ENCODE data around the gene GPX8.

DNA sequence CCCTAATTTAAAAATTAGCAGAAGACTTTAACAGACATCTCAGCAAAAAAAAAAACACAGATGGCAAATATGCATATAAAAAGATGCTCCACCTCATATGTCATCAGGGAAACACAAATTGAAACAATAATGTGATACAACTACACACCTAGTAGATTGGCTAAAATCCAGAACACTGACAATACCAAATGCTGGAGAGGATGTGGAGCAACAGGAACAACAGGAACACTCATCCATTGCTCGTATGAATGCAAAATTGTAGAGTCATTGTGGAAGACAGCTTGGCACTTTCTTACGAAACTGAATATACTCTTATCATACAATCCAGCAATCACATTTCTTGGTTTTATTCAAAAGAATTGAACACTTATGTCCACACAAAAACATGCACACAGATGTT, 45.0 kb downstream of the GPX8 start:
- TF ChIP-seq MXI1 (IDR thresholded peaks at IDR 0.05; ENCODE audit: low read depth, low read length) = no peak
- TF ChIP-seq RELA (IDR thresholded peaks at IDR 0.05; ENCODE audit: borderline replicate concordance, partially characterized antibody) = no peak
- TF ChIP-seq GABPA (IDR thresholded peaks at IDR 0.05; ENCODE audit: low read depth) = no peak
- TF ChIP-seq TCF7 (IDR thresholded peaks at IDR 0.05; ENCODE audit: borderline replicate concordance) = no peak
- TF ChIP-seq, protein P1, sequence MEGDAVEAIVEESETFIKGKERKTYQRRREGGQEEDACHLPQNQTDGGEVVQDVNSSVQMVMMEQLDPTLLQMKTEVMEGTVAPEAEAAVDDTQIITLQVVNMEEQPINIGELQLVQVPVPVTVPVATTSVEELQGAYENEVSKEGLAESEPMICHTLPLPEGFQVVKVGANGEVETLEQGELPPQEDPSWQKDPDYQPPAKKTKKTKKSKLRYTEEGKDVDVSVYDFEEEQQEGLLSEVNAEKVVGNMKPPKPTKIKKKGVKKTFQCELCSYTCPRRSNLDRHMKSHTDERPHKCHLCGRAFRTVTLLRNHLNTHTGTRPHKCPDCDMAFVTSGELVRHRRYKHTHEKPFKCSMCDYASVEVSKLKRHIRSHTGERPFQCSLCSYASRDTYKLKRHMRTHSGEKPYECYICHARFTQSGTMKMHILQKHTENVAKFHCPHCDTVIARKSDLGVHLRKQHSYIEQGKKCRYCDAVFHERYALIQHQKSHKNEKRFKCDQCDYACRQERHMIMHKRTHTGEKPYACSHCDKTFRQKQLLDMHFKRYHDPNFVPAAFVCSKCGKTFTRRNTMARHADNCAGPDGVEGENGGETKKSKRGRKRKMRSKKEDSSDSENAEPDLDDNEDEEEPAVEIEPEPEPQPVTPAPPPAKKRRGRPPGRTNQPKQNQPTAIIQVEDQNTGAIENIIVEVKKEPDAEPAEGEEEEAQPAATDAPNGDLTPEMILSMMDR (IDR thresholded peaks at IDR 0.05 in 2 of 3, conservative IDR thresholded peaks at IDR 0.05 in 1 of 3; ENCODE audit: control insufficient read depth in 2 of 3, extremely low read depth in 1 of 3, insufficient read depth in 1 of 3, low read depth in 3 of 3, low read length in 3 of 3) = no peak
- no peak for TF ChIP-seq SIX5 (IDR thresholded peaks at IDR 0.05; ENCODE audit: low read depth, low read length, severe bottlenecking)
- no peak for TF ChIP-seq EZH2 (IDR thresholded peaks at IDR 0.05; ENCODE audit: borderline replicate concordance, control insufficient read depth, low read depth, low read length)

Measured in GM12878 (cell line).